ENCODE results near the gene PRDX3. TPM values are rescaled to one million over a fixed set of nuclear protein-coding genes. Genes with fewer than 3 reads are reported as not detected.
A peak's percentile ranks its signal among the peaks of the same experiment; 100 is the strongest.

PRDX3 gene
- total RNA-seq (116 and 204 TPM in 2 replicates), polyA plus RNA-seq (360 and 413 TPM in 2 replicates)

- TF ChIP-seq CTCF (IDR thresholded peaks at IDR 0.05; ENCODE audit: low read depth, low read length): peak; percentile 14
- no peaks in the 10 kb centered on the region for H3K27me3 ChIP-seq
- peak within 1 kb of the TSS; percentile 66 for H3K4me3 ChIP-seq
- peaks cover 7% of the 10 kb centered on the region for H3K36me3 ChIP-seq
- no peaks in the 10 kb centered on the region for H3K9me3 ChIP-seq (ENCODE audit: low read depth)
- peak within 1 kb of the TSS; percentile 90 for H3K27ac ChIP-seq
- DNase-seq (ENCODE audit: low read depth in 1 of 2, low spot score in 1 of 2): peak; percentile 93 to 96
- peaks cover 3% of the 10 kb centered on the region for H3K4me1 ChIP-seq (ENCODE audit: low read depth)
Observed at GRCh38 chr10:119178372-119179119, at the start of gene PRDX3. PRDX3 (minus strand) TSS chr10:119178812; CDS start chr10:119178790, 22 bp downstream.

GRCh38 chr10:119227825-119228224 is 49.2 kb upstream of the PRDX3 start:
- no peaks in the 10 kb centered on the region for H3K36me3 ChIP-seq
- H3K4me3 ChIP-seq: no peak overlapping the region
- H3K27ac ChIP-seq: no peak overlapping the region
- no peak for DNase-seq (ENCODE audit: low read depth in 1 of 2, low spot score in 1 of 2)
- no peaks in the 10 kb centered on the region for H3K27me3 ChIP-seq
- no peak for TF ChIP-seq CTCF (IDR thresholded peaks at IDR 0.05; ENCODE audit: low read depth, low read length)
- no peaks in the 10 kb centered on the region for H3K4me1 ChIP-seq (ENCODE audit: low read depth)
- H3K9me3 ChIP-seq (ENCODE audit: low read depth): no peaks in the 10 kb centered on the region

GRCh38 chr10:119225083-119225658 is 46.6 kb upstream of the PRDX3 start:
- Histone ChIP-seq H3K9me3 (ENCODE audit: low read depth) (no peaks in the 10 kb centered on the region), H3K4me3 (no peak overlapping the region), H3K4me1 (ENCODE audit: low read depth) (no peaks in the 10 kb centered on the region), H3K36me3 (no peaks in the 10 kb centered on the region), H3K27me3 (no peaks in the 10 kb centered on the region), H3K27ac (no peak overlapping the region)
- TF ChIP-seq CTCF (IDR thresholded peaks at IDR 0.05; ENCODE audit: low read depth, low read length): no peak
- no peak for DNase-seq (ENCODE audit: low read depth in 1 of 2, low spot score in 1 of 2)

GRCh38 chr10:119222966-119223386 is 44.4 kb upstream of the PRDX3 start:
- H3K4me1 ChIP-seq (ENCODE audit: low read depth): peaks cover 6% of the 10 kb centered on the region
- DNase-seq (ENCODE audit: low read depth in 1 of 2, low spot score in 1 of 2): no peak
- no peak overlapping the region for H3K27ac ChIP-seq
- no peaks in the 10 kb centered on the region for H3K9me3 ChIP-seq (ENCODE audit: low read depth)
- no peaks in the 10 kb centered on the region for H3K27me3 ChIP-seq
- H3K36me3 ChIP-seq: no peaks in the 10 kb centered on the region
- H3K4me3 ChIP-seq: no peak overlapping the region
- no peak for TF ChIP-seq CTCF (IDR thresholded peaks at IDR 0.05; ENCODE audit: low read depth, low read length)

- Histone ChIP-seq H3K9me3 (ENCODE audit: low read depth) (no peaks in the 10 kb centered on the region), H3K4me3 (no peak overlapping the region), H3K27me3 (no peaks in the 10 kb centered on the region), H3K36me3 (no peaks in the 10 kb centered on the region), H3K27ac (no peak overlapping the region), H3K4me1 (ENCODE audit: low read depth) (peaks cover 9% of the 10 kb centered on the region)
- DNase-seq (ENCODE audit: low read depth in 1 of 2, low spot score in 1 of 2): peak in 1 of 2 donors; percentile 36
- TF ChIP-seq CTCF (IDR thresholded peaks at IDR 0.05; ENCODE audit: low read depth, low read length): no peak
Observed at GRCh38 chr10:119222537-119222936, 43.9 kb upstream of the PRDX3 start.
